NCI-H1930 (cell line): Measurements from ENCODE around the gene FEZF2.

Experiments
- DNase-seq, 2 experiments: peaks; one replicate each; lab custom pipeline; 2025; lab: John Stamatoyannopoulos, UW

Gene FEZF2

GRCh38 chr3:62372621-62373041, 719 bp downstream of the FEZF2 start:
- DNase-seq, result no peak

GRCh38 chr3:62371720-62372591, 1.4 kb downstream of the FEZF2 start:
- DNase-seq, result no peak

DNA sequence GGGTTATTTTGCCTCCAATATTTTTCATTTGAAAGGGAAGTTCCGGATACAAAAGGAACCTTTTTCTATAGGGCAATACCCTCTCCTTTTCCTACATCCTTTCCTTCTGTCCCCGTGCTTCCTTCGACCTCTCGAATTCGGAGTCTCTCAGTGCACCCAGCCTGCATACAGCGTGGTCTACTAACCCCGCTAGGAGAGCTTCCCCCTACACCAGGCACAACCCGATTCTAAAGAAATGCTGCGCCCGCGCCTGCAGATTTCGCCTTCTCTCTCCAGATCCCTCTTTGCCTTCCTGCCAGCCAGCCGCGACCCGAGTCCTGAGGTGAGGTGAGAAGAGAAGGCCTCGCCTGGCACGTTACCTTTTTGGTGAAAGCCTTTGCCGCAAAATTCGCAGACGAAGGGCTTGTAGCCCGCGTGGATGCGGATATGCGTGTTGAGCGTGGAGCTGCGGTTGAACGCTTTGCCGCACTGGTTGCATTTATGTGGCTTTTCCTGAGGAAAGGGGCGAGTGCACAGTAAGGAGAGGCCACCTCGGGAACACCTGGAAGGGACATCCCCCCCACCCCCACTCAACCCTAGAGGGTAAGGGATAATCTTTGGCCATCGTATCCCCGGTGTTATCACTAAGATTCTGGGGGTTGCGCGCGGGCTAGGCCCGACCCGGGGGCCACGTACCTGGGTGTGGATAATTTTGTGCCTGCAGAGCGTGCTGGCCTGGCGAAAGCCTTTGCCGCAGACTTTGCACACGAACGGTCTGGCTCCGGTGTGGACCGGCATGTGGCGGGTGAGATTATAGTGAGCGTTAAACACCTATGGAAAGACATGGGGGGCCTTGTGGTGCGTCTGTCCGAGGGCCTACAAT, 2.3 kb downstream of the FEZF2 start:
- DNase-seq, result no peak

GRCh38 chr3:62370112-62370857, 3.1 kb downstream of the FEZF2 start:
- no peak for DNase-seq

DNA sequence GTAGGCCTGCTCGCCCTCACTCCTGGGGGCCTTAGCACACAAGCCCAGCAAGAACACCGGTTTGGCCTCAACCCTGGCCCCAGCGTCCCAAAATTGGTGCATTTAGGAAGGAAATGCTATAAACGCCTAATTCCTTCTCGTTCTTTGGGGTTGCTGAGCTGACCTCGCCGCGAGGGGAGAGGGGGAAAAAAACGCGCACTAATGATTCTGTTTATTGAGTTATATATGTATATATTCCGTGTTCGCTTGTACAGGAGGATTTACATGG, 3.9 kb downstream of the FEZF2 start:
- no peak for DNase-seq

- no peak for DNase-seq
These were observed 4.5 kb downstream of the FEZF2 start for GRCh38 chr3:62368705-62369475.

- DNase-seq, result no peak
These were observed 5.1 kb downstream of the FEZF2 start for GRCh38 chr3:62368290-62368704.

DNA sequence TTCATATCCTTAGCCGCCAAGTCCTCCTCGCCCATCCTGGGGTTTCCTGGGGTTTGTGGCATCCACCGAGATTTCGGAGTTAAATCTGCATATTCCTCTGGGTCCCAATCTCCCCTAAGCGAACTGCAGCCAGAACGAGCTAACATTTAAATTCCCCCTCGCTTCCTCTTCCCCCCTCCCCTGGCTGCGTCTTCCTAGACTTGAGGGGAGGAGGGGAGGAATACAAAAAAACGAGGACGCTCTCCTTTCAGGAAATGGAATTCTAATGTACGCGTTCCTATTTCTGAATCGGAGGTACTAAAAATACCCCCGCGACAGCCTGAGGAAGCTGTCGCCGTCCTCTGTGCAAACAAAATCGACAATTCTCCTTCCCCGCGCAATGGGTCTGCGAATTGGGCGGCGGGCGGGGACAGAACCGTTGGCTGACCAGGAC, 5.6 kb downstream of the FEZF2 start:
- no peak for DNase-seq

DNA sequence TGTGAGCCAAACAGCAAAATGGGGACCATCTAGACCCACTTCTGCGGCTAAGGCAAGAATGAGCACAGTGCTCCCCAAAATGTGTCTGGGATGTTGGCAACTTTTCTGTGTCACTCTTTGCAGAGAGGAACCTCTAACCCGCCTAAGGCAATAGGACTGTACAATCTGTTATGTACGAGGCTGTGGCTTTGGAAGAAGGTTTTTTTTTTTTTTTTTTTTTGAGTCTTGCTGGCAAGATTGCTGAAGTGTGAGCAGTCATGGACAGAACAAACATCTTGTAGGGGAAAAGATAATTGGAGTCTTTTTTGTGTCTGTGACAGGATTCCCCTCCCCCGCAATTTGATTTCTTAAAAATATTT, 7.2 kb downstream of the FEZF2 start:
- DNase-seq, result no peak

GRCh38 chr3:62365391-62366125, 7.8 kb downstream of the FEZF2 start:
- DNase-seq, result no peak

GRCh38 chr3:62364191-62364590, 9.2 kb downstream of the FEZF2 start:
- DNase-seq, result no peak

DNA sequence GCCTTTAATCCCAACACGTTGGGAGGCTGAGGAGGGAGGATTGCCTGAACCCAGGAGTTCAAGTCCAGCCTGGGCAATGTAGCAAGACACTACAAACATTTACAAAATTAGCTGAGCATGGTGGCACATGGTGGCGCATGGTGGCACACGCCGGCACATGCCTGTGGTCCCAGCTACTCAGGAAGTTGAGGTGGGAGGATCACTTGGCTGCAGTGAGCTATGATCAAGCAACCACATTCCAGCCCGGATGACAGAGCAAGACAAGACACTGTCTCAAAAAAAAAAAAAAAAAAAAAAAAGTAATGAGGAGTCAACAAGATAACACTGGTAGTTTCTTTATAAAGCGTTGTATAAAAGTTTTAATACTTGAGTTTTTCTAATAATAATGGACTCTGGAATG, 10.1 kb downstream of the FEZF2 start:
- no peak for DNase-seq

- DNase-seq, result no peak
These were observed 11.5 kb downstream of the FEZF2 start for GRCh38 chr3:62361824-62362223.

GRCh38 chr3:62361261-62361660, 12.1 kb downstream of the FEZF2 start:
- DNase-seq, result no peak

DNA sequence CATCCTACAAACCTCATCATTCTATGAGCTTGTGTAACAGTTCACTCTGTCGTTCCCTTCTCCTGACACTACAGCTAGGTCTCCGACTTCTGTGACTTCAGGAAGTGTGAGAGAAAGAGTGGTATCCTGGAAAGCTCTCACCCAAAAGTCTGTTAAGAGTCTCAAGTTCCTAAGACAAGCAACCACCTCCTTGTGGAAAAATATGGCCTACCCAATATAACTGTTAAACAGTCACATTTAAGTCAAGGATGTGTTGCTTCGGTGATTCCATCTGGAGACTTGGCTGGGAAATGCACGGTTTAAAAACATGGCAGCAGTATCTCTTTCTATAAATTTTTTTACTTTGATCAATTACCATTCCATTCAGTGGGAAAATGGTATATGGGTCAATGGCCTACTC, 13.8 kb downstream of the FEZF2 start:
- DNase-seq, result no peak

DNA sequence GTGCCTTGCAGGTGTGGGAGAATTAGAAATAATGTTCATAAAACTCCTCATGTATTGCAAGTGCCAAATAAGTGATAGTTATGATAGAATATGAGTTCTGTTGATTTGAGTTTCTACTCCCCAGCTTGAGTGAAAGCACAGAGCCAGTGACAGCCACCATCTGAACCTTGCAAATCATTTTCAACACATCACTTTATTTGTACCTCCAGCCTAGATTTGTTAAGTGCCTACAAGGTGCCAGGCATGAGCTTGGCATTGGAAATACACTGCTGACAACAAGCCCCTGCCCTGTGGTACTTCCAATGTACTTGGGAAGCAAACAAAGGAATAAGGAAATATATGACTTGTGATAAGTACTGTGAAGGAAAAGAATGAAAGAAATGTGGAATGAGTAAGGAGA, 17.0 kb downstream of the FEZF2 start:
- no peak for DNase-seq

DNA sequence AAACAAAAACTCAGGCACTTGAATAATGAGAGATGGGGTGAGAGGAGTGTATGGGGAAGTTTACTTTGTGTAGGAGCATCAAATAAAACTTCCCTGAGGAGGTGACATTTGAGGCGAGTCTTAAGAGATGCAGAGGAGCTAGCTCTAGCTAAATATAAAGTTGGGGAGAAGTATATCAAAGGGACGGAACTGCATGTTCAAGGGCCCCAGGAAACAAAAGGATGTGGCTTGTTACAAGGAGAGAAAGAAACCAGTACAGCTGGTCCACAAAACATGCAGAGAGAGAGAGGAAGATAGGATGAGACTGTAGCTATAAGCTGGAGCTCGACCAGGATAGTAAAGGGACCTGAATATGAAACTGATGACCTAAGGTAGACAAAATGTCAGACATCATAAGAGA, 17.6 kb downstream of the FEZF2 start:
- DNase-seq, result no peak

GRCh38 chr3:62343755-62344154, 29.6 kb downstream of the FEZF2 start:
- no peak for DNase-seq

- DNase-seq, result no peak
These were observed 38.2 kb downstream of the FEZF2 start for GRCh38 chr3:62335196-62335595.

GRCh38 chr3:62332835-62333244, 40.5 kb downstream of the FEZF2 start:
- no peak for DNase-seq

- no peak for DNase-seq
These were observed 41.3 kb downstream of the FEZF2 start for GRCh38 chr3:62332017-62332416.
